Lung (tissue), 12 donors: ENCODE data around the gene HES6. TPM values are rescaled to one million over a fixed set of nuclear protein-coding genes. Genes with fewer than 3 reads are reported as not detected.
"Not testable (repeated sequence)": the region's sequence is repeated elsewhere in the genome, so short reads cannot be mapped to it uniquely, and the experiment has no call there.

Experiments
- ATAC-seq: fragments of 200-7000 bp; cut with Tn5 transposase; one replicate; pipeline ENCODE4 v1.9.1; 2020; ENCODE audit warnings: moderate number of reproducible peaks; ENCODE audit not compliant: insufficient read depth, low FRiP score
- DNase-seq, 3 donors: peaks; one replicate each; pipeline ENCODE4 v3.0.0-alpha.2; 2013 to 2017
- H3K27ac ChIP-seq, 2 donors: one replicate each; pipeline ENCODE4 v1.5.1; 2013; ENCODE audit warnings: mild to moderate bottlenecking in 2 of 2, moderate library complexity in 2 of 2, control low read depth in 1 of 2, inconsistent platforms in 1 of 2, low read depth in 1 of 2, low read length in 1 of 2
- H3K27me3 ChIP-seq, 3 donors: one replicate each; pipeline ENCODE4 v1.5.1; 2013; ENCODE audit warnings: low read length in 2 of 3; ENCODE audit not compliant: control insufficient read depth in 3 of 3, insufficient read depth in 3 of 3
- H3K36me3 ChIP-seq, 4 donors: one replicate each; pipeline ENCODE4 v1.5.1; 2013; ENCODE audit warnings: low read length in 4 of 4, mild to moderate bottlenecking in 1 of 4, moderate library complexity in 1 of 4; ENCODE audit not compliant: control insufficient read depth in 4 of 4, insufficient read depth in 4 of 4
- H3K4me1 ChIP-seq, 5 donors: one replicate each; pipeline ENCODE4 v1.5.1; 2013; ENCODE audit warnings: low read length in 5 of 5, mild to moderate bottlenecking in 2 of 5, moderate library complexity in 1 of 5; ENCODE audit not compliant: control insufficient read depth in 5 of 5, insufficient read depth in 5 of 5
- H3K4me3 ChIP-seq: one replicate; pipeline ENCODE4 v1.5.1; 2013; ENCODE audit warnings: mild to moderate bottlenecking, control low read depth, moderate library complexity
- H3K9ac ChIP-seq, 2 donors: one replicate each; pipeline ENCODE4 v1.5.1; 2013; ENCODE audit warnings: low read length in 2 of 2, control low read depth in 1 of 2; ENCODE audit not compliant: insufficient read depth in 1 of 2
- H3K9me3 ChIP-seq, 4 donors: one replicate each; pipeline ENCODE4 v1.5.1; 2013; ENCODE audit warnings: low read length in 3 of 4, mild to moderate bottlenecking in 1 of 4, moderate library complexity in 1 of 4; ENCODE audit not compliant: control insufficient read depth in 4 of 4, insufficient read depth in 3 of 4
- WGBS, 2 donors: extraction: QIAGEN DNeasy Blood & Tissue Kit; methylation state at CpG; one replicate each; pipeline ENCODE4 v1.1.7; 2013; 5-methylcytosine and 5-hydroxymethylcytosine counted together
- polyA plus RNA-seq, 2 donors: library from polyadenylated mRNA; stranded (reverse); fragments of 200-250 nt; gene quantifications; one replicate each; pipeline ENCODE4 v1.2.1, GENCODE V29; 2013
- total RNA-seq, 2 donors: library from RNA; depleted of rRNA in 1 of 2; stranded (reverse); fragments of >200 nt in 1 of 2; gene quantifications; one replicate each; pipeline ENCODE4 v1.2.1, GENCODE V29; 2014 to 2021
- TF ChIP-seq, protein P1 (sequence below): IDR thresholded peaks from 2 replicates; pipeline ENCODE4 v1.5.1; 2012; ENCODE audit warnings: mild to moderate bottlenecking; ENCODE audit errors: control extremely low read depth, extremely low read depth
- donor health status: control.
- donor health status: control.
- donor health status: Bipolar disorder and iron deficiency.
- donor health status: healthy.
- donor health status: DM: yes; HTN: yes; CAD: no.

Gene HES6
- total and polyA plus RNA-seq, 4 donors = 4.4 to 12.5 (median 10.7) TPM

GRCh38 chr2:238274152-238274865, 34.5 kb upstream of the HES6 start:
- no peak for ATAC-seq
- H3K4me3 ChIP-seq = no peak overlapping the region
- H3K9me3 ChIP-seq = no peaks in the 10 kb centered on the region
- WGBS, 2 donors = 95 to 98% methylated on average over 20 of the region's 20 CpGs
- H3K27me3 ChIP-seq = no peaks in the 10 kb centered on the region
- DNase-seq = no peak
- peak overlapping the region in 1 of 2 donors; percentile 4 for H3K27ac ChIP-seq
- H3K36me3 ChIP-seq = peaks cover 6 to 48% (median 34%) of the 10 kb centered on the region in 4 donors
- TF ChIP-seq, protein P1, sequence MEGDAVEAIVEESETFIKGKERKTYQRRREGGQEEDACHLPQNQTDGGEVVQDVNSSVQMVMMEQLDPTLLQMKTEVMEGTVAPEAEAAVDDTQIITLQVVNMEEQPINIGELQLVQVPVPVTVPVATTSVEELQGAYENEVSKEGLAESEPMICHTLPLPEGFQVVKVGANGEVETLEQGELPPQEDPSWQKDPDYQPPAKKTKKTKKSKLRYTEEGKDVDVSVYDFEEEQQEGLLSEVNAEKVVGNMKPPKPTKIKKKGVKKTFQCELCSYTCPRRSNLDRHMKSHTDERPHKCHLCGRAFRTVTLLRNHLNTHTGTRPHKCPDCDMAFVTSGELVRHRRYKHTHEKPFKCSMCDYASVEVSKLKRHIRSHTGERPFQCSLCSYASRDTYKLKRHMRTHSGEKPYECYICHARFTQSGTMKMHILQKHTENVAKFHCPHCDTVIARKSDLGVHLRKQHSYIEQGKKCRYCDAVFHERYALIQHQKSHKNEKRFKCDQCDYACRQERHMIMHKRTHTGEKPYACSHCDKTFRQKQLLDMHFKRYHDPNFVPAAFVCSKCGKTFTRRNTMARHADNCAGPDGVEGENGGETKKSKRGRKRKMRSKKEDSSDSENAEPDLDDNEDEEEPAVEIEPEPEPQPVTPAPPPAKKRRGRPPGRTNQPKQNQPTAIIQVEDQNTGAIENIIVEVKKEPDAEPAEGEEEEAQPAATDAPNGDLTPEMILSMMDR = no peak
- peaks cover 0 to 6% (median 0%) of the 10 kb centered on the region in 5 donors for H3K4me1 ChIP-seq
- H3K9ac ChIP-seq = no peak overlapping the region

GRCh38 chr2:238273433-238273832, 33.6 kb upstream of the HES6 start:
- H3K4me3 ChIP-seq, DNase-seq, H3K9ac ChIP-seq, H3K27ac ChIP-seq, H3K27me3 ChIP-seq, ATAC-seq, H3K4me1 ChIP-seq, H3K9me3 ChIP-seq: not testable (repeated sequence)
- peaks cover 11 to 51% (median 39%) of the 10 kb centered on the region in 4 donors for H3K36me3 ChIP-seq
- WGBS, 2 donors = 66 to 75% methylated on average over 9 to 10 of the region's 10 CpGs

DNA sequence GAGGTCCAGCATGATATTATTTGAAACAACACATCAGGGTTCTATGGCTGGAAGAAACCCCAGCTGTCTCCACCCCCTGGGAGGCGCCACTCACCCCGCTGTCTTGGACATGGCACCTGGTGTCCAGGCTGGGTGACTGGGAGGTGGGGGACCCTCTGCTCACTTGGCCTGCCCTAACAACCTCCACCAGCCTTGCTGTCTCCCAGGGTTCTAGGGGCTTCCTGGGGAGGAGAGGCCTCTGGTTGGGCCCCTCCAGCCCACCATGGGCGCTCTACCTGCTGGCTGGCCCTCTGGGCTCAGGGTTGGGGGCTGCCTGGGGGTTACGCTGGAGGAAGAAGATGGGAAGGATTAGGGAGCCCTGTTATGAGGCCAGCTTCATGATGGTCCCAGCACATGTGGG, 32.3 kb upstream of the HES6 start:
- ATAC-seq (no peak), DNase-seq (no peak)
- TF ChIP-seq, protein P1 = no peak

DNA sequence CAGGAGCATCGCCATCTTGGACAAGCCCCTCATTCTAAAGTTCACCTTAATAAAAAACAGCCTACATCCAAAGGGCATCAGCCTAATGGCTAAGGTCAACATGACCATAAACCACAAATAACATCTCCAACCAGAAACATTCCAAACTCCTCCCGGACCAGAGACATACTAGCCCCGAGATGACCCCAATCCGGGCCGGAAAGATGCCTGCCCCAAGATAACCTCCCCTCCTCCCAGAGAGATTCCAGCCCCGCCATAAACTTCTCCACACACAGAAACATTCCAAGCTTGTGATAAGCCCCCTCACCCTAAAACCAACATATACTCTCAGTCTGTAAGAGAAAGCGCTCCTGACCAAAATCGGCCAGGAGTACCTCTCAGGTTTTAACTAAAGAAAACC, 31.8 kb upstream of the HES6 start:
- not testable (repeated sequence) for ATAC-seq, H3K9ac ChIP-seq, H3K4me1 ChIP-seq, H3K27ac ChIP-seq, DNase-seq, H3K9me3 ChIP-seq, H3K27me3 ChIP-seq, H3K4me3 ChIP-seq
- WGBS, 2 donors = 80 to 88% methylated on average over 8 of the region's 8 CpGs
- H3K36me3 ChIP-seq = peaks cover 14 to 63% (median 45%) of the 10 kb centered on the region in 4 donors

More for the DNA sequence above, 32.3 kb upstream of the HES6 start:
- H3K27ac ChIP-seq = no peak overlapping the region
- H3K4me1 ChIP-seq = no peaks in the 10 kb centered on the region
- H3K9me3 ChIP-seq = no peaks in the 10 kb centered on the region
- peaks cover 14 to 61% (median 47%) of the 10 kb centered on the region in 4 donors for H3K36me3 ChIP-seq
- WGBS, 2 donors = 97 to 99% methylated on average over 4 of the region's 4 CpGs
- no peak overlapping the region for H3K9ac ChIP-seq
- H3K27me3 ChIP-seq = no peaks in the 10 kb centered on the region
- no peak overlapping the region for H3K4me3 ChIP-seq
